Measurements from ENCODE around the gene MLPH.
A peak's percentile ranks its signal among the peaks of the same experiment; 100 is the strongest.

MLPH gene

DNA sequence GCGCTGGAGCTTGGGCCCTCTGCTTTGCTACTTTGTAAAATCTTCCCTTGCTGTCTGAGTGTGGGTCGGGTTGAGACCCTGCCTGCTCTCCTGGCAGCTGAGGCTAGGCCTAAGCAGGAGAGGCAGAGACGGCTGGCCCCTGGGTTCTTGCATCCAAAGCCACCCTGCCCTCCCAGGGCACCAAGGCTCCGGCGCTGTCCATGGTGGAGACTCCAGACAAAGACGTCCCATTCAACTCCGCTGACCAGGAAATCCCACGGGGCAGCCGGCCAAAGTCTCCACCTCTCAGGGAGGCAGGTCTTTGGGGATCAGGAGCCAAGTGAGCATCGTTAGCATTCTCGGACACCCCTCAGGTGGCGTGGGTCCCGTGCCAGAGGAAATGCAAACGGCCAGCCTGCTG, 76.8 kb downstream of the MLPH start:
- TF ChIP-seq, protein P1, sequence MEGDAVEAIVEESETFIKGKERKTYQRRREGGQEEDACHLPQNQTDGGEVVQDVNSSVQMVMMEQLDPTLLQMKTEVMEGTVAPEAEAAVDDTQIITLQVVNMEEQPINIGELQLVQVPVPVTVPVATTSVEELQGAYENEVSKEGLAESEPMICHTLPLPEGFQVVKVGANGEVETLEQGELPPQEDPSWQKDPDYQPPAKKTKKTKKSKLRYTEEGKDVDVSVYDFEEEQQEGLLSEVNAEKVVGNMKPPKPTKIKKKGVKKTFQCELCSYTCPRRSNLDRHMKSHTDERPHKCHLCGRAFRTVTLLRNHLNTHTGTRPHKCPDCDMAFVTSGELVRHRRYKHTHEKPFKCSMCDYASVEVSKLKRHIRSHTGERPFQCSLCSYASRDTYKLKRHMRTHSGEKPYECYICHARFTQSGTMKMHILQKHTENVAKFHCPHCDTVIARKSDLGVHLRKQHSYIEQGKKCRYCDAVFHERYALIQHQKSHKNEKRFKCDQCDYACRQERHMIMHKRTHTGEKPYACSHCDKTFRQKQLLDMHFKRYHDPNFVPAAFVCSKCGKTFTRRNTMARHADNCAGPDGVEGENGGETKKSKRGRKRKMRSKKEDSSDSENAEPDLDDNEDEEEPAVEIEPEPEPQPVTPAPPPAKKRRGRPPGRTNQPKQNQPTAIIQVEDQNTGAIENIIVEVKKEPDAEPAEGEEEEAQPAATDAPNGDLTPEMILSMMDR (conservative IDR thresholded peaks at IDR 0.05; ENCODE audit: low read depth), result no peak
- DNase-seq (ENCODE audit: low spot score), result no peak
- no peak overlapping the region for H3K27ac ChIP-seq
- ChIA-PET CTCF (interaction anchor here (0.6 to 2.7 kb wide), 2 partner anchors 51 to 93 kb away, joined by 3 to 9 read pairs; no protein-coding TSS in a partner anchor), POLR2A (ENCODE audit: low non-redundant PET) (no interaction called here)

DNA sequence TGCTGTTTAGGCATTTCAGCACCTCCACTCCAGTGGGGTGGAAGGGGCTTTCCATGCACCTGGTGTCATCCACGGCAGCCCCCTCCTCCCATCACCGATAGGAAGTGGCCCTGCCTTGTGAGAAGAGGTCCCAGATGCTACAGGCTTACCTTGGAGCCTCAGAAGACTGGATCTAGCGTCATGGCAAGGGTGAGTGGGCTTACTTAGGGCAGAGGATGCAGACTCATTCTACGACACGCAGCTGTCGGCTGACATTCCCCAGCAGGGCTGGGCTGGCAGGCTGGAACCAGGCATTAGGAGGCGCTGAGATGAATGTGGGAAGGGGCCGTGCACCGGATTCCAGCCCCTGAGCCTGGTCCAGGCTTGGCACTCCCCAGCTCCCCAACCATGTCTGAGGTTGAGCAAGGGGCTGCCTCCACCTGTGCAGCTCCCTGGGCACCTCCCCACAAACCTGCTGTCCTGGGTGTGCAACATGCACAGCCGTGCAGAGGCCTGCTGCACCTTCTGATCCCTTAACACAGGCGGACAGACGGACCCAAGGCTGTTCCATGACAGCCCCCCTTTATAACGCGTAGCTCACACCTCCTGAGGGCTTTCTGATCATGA, 77.6 kb downstream of the MLPH start:
- TF ChIP-seq, protein P1 (conservative IDR thresholded peaks at IDR 0.05; ENCODE audit: low read depth), result no peak
- POLR2A ChIA-PET (ENCODE audit: low non-redundant PET), result no interaction called here
- no peak overlapping the region for H3K27ac ChIP-seq
- CTCF ChIA-PET, result no interaction called here
- no peak for DNase-seq (ENCODE audit: low spot score)

DNA sequence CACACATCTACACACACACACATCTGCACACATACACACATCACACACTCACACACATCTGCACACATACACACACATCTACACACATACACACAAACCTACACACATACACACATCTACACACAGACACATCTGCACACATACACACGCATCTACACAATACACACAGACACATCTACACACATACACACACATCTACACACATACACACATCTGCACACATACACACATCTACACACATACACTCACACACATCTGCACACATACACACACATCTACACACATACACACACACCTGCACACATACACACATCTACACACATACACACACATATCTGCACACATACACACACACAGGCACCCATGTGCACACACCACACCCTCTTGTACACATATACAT, 78.9 kb downstream of the MLPH start:
- TF ChIP-seq, protein P1 (conservative IDR thresholded peaks at IDR 0.05; ENCODE audit: low read depth), result no peak
- ChIA-PET CTCF (no interaction called here), POLR2A (ENCODE audit: low non-redundant PET) (no interaction called here)
- no peak overlapping the region for H3K27ac ChIP-seq
- no peak for DNase-seq (ENCODE audit: low spot score)

DNA sequence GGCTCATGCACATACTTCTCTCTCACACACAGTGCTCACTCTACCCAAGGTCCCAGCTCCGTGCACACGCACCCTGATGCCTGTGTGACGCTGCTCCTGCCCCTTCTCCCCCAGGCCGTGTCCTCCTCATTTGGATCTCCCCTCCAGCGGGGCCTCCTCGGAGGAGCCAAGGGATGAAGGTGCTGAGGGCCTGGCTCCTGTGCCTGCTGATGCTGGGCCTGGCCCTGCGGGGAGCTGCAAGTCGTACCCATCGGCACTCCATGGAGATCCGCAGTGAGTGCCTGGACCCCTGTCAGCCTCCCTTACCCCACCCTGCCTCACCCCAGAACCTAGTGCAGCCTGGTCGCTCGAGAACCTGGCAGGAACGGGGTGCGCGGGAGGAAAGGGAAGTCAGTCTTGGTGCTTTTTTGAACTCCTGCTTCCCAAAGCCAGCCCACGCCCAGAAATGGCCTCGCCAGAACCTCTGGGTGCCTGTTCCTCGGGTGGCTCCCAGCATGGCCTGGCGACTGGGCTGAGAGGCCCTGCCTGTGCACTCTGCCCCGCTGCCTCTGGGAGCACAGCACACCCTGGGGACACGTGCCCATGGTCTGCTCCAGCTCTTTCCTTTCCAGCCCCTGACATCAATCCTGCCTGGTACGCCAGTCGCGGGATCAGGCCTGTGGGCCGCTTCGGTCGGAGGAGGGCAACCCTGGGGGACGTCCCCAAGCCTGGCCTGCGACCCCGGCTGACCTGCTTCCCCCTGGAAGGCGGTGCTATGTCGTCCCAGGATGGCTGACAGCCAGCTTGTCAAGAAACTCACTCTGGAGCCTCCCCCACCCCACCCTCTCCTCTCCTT, 79.6 kb downstream of the MLPH start, which contains the start of gene PRLH:
Gene PRLH (plus strand): TSS at position 174 of the 835 bp plus-strand sequence. CDS start 0 bp downstream, at position 174.
- DNase-seq (ENCODE audit: low spot score), result no peak
- 0 out of 2 replicates have a peak within 1 kb of the TSS, but pooled peaks have one; percentile 11 for H3K27ac ChIP-seq
- CTCF ChIA-PET, result no interaction called here
- POLR2A ChIA-PET (ENCODE audit: low non-redundant PET), result no interaction called here
- TF ChIP-seq, protein P1 (conservative IDR thresholded peaks at IDR 0.05; ENCODE audit: low read depth), result no peak

DNA sequence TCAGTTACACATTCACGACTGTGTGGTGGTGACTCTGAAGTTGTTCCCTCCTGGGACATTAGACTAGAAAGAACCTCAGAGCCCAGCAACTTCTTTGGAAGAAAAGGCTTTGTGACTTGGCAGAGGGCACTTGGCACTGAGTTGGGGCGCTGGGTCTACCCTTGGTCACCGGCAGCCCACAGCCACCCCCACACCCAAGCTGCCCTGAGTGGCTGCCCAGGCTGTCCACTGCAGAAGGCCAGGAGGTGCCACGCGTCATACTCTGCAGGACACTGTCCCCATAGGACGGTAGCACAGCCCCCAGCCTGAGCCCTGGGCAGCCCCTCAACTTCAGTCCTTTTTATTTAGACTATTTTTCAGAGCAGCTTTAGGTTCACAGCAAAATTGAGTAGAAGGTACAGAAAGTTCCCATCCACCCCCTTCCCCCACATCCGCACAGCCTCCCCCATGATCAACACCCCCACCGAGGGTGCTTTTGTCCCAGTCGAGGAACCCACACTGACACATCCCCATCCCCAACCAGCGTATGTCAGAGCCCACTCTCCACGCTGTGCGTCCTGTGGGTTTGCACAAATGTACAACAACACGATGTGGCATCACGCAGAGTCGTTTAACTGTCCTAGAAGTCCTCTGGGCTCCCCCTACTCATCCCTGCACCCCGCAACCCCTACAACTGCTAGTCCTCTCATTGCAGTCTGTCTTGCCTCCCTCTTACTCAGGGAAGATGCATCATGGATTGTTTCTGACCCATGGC, 80.4 kb downstream of the MLPH start:
- H3K27ac ChIP-seq, result no peak overlapping the region
- CTCF ChIA-PET, result no interaction called here
- POLR2A ChIA-PET (ENCODE audit: low non-redundant PET), result no interaction called here
- TF ChIP-seq, protein P1 (conservative IDR thresholded peaks at IDR 0.05; ENCODE audit: low read depth), result no peak
- no peak for DNase-seq (ENCODE audit: low spot score)

DNA sequence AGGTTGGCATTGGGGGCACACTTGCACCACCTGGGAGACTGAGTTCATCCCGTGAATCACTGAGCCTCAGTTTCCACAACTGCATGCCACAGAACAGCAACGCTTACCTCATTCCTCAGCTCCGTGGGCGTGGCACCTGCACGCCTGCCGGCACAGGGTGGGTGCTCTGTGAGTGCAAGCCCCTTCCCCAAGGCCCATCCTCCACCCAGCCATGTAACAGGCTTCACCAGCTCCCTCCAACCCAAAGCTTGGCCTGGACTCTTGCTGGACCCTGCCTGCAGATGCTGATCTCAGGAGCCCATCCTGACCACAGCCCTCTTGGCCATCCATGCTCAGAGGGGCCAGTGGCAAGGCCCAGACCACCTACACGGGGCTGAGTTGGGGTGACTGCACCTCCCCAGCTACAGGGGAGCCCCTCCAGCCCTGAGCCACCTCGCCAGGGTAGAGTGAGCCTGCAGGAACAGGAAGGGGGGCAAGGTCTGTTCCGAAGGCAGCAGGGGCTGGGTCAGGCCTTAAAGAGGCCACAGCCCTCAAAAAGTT, 81.1 kb downstream of the MLPH start:
- no peak overlapping the region for H3K27ac ChIP-seq
- TF ChIP-seq, protein P1 (conservative IDR thresholded peaks at IDR 0.05; ENCODE audit: low read depth), result no peak
- CTCF ChIA-PET, result no interaction called here
- no peak for DNase-seq (ENCODE audit: low spot score)
- POLR2A ChIA-PET (ENCODE audit: low non-redundant PET), result no interaction called here

All from RWPE1 (cell line).